ENCODE results near the gene CABP5.

CABP5 gene

DNA sequence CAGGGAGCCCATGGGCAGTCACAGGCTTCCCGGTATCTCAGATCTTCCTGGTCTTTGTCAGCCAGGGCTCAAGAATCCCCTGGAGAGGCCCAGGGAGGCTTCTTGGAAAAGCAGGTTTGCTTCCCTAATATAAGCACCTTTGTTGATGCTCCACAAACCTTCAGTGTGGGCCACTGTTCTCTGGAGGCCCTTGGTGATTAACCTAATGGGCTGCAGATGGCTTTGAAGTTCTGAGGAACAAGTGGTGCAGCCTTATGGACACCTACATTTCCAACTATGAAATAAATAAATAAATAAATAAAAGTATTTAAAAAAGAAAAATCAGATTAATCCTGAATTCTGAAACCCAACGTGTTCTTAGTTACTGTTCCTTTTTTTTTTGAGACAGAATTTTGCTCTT lies 51.8 kb downstream of the CABP5 start, which contains the start of gene BSPH1:
TSS of gene BSPH1 (minus strand) at position 101 of the 400 bp plus-strand sequence. CDS start at position 12, 89 bp downstream.
- Histone ChIP-seq H4K20me1 (ENCODE audit: low read depth, low read length) (no peaks in the 10 kb centered on the region), H3K9ac (ENCODE audit: low read length) (no peak within 1 kb of the TSS), H3K4me3 (ENCODE audit: insufficient read depth, low read length, poor library complexity, severe bottlenecking) (no peak within 1 kb of the TSS), H3K27ac (ENCODE audit: low read depth, low read length) (no peak within 1 kb of the TSS), H3K4me2 (ENCODE audit: low read depth, low read length, poor library complexity, severe bottlenecking) (no peak within 1 kb of the TSS), H3K27me3 (ENCODE audit: low read length) (no peaks in the 10 kb centered on the region), H3K79me2 (ENCODE audit: insufficient read depth, low read length) (no peaks in the 10 kb centered on the region), H2AFZ (ENCODE audit: low read depth, low read length, severe bottlenecking) (no peak within 1 kb of the TSS), H3K9me2 (replicated peaks; ENCODE audit: insufficient read depth, low read length) (no peaks in the 10 kb centered on the region), H3K9me3 (ENCODE audit: insufficient read depth, low read length) (no peaks in the 10 kb centered on the region), H3F3A (ENCODE audit: insufficient read depth) (no peaks in the 10 kb centered on the region), H3K36me3 (ENCODE audit: low read length) (no peaks in the 10 kb centered on the region)
- TF ChIP-seq EZH2phosphoT487 (conservative IDR thresholded peaks at IDR 0.05; ENCODE audit: low read length) = no peak
- TF ChIP-seq, protein P1, sequence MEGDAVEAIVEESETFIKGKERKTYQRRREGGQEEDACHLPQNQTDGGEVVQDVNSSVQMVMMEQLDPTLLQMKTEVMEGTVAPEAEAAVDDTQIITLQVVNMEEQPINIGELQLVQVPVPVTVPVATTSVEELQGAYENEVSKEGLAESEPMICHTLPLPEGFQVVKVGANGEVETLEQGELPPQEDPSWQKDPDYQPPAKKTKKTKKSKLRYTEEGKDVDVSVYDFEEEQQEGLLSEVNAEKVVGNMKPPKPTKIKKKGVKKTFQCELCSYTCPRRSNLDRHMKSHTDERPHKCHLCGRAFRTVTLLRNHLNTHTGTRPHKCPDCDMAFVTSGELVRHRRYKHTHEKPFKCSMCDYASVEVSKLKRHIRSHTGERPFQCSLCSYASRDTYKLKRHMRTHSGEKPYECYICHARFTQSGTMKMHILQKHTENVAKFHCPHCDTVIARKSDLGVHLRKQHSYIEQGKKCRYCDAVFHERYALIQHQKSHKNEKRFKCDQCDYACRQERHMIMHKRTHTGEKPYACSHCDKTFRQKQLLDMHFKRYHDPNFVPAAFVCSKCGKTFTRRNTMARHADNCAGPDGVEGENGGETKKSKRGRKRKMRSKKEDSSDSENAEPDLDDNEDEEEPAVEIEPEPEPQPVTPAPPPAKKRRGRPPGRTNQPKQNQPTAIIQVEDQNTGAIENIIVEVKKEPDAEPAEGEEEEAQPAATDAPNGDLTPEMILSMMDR (IDR thresholded peaks at IDR 0.05; ENCODE audit: insufficient read depth, low read length, poor library complexity, severe bottlenecking) = no peak

DNA sequence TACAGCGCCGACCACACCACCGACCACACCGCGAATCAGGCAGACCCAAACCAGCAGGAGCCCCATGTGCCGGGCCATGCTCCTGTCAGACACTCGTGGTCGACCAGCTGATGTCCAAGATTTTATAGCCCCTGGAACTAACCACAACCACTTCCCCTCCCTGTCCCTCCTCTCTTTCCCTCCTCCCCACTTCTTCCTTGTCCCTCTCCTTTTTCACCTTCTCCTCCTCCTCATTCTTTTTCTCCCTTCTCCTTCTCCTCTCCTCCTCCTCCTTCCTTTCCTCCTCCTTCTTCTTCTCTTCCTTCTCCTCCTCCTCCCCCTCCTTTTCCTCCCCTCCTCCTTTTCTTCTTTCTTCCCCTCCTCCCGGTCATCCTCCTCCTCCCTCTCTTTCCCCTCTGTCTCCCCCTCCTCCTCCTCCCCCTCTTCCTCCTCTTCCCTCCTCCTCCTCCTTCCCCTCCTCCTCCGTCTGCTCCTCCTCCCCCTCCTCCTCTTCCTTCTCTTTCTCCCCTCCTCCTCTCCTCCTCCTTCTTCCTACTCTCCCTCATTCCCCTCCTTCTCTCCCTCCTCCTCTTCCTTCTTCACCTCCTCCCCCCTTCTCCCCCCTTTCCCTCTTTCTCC lies 52.6 kb downstream of the CABP5 start:
- Histone ChIP-seq H3K9me2 (replicated peaks; ENCODE audit: insufficient read depth, low read length) (no peaks in the 10 kb centered on the region), H3F3A (ENCODE audit: insufficient read depth) (no peaks in the 10 kb centered on the region), H3K9me3 (ENCODE audit: insufficient read depth, low read length) (no peaks in the 10 kb centered on the region), H3K36me3 (ENCODE audit: low read length) (no peaks in the 10 kb centered on the region), H4K20me1 (ENCODE audit: low read depth, low read length) (no peaks in the 10 kb centered on the region), H3K9ac (ENCODE audit: low read length) (no peak overlapping the region), H3K4me3 (ENCODE audit: insufficient read depth, low read length, poor library complexity, severe bottlenecking) (no peak overlapping the region), H3K4me2 (ENCODE audit: low read depth, low read length, poor library complexity, severe bottlenecking) (no peak overlapping the region), H3K79me2 (ENCODE audit: insufficient read depth, low read length) (no peaks in the 10 kb centered on the region), H3K27ac (ENCODE audit: low read depth, low read length) (no peak overlapping the region), H3K27me3 (ENCODE audit: low read length) (no peaks in the 10 kb centered on the region), H2AFZ (ENCODE audit: low read depth, low read length, severe bottlenecking) (no peak overlapping the region)
- TF ChIP-seq, protein P1 (IDR thresholded peaks at IDR 0.05; ENCODE audit: insufficient read depth, low read length, poor library complexity, severe bottlenecking) = no peak
- TF ChIP-seq EZH2phosphoT487 (conservative IDR thresholded peaks at IDR 0.05; ENCODE audit: low read length) = no peak
